Bronchial smooth muscle cell (primary cell): ENCODE data around the gene IGSF8. TPM values are rescaled to one million over a fixed set of nuclear protein-coding genes. Genes with fewer than 3 reads are reported as not detected.

Source experiments
- total RNA-seq: library from RNA; depleted of rRNA; stranded (reverse); fragments of >200 nt; gene quantifications from 2 replicates; pipeline ENCODE4 v1.2.1, GENCODE V29; 2014

IGSF8 gene
- total RNA-seq, result 12.8 and 15.1 TPM in 2 replicates

GRCh38 chr1:160097911-160098851 lies at the start of gene IGSF8:
Gene IGSF8 (minus strand): TSS chr1:160098619. CDS start chr1:160098472, 147 bp downstream.

GRCh38 chr1:160115545-160116282 lies 17.3 kb upstream of the IGSF8 start, which contains the start of gene ATP1A2:
Gene ATP1A2 (plus strand): TSS chr1:160115759. CDS start chr1:160115862, 103 bp downstream.

GRCh38 chr1:160081261-160081936 lies 17.0 kb downstream of the IGSF8 start, which contains the start of gene KCNJ9:
Gene KCNJ9 (plus strand): TSS chr1:160081538. CDS start chr1:160084031, 2,493 bp downstream.

GRCh38 chr1:160069460-160070231 lies 28.8 kb downstream of the IGSF8 start, which contains the start of gene KCNJ10:
Gene KCNJ10 (minus strand): TSS chr1:160070160. CDS start chr1:160042532, 27,628 bp downstream.

Other genes with a start within 250 kb of the IGSF8 start
- gene VSIG8, start 236.0 kb downstream of the IGSF8 start, total RNA-seq, result under 0.01 TPM in 2 replicates
- 0.79 and 1.0 TPM in 2 replicates for gene CFAP45, start 198.5 kb downstream of the IGSF8 start, total RNA-seq
- gene TAGLN2, start 173.1 kb downstream of the IGSF8 start, total RNA-seq, result 221 and 355 TPM in 2 replicates
- gene IGSF9, start 153.0 kb downstream of the IGSF8 start, total RNA-seq, result 0.09 TPM in 1 of 2 replicates, not detected in the other
- not detected in 2 replicates for gene SLAMF9, start 144.4 kb downstream of the IGSF8 start, total RNA-seq
- 2.8 and 3.2 TPM in 2 replicates for gene PIGM, start 66.6 kb downstream of the IGSF8 start, total RNA-seq
- gene KCNJ10, start 28.5 kb downstream of the IGSF8 start, total RNA-seq, result not detected in 2 replicates
- under 0.01 and 0.09 TPM in 2 replicates for gene KCNJ9, start 17.1 kb downstream of the IGSF8 start, total RNA-seq
- 0.16 and 0.60 TPM in 2 replicates for gene ATP1A2, start 17.1 kb upstream of the IGSF8 start, total RNA-seq
- gene ATP1A4, start 53.0 kb upstream of the IGSF8 start, total RNA-seq, result not detected in 2 replicates
- not detected in 2 replicates for gene CASQ1, start 92.0 kb upstream of the IGSF8 start, total RNA-seq
- gene PEA15, start 106.8 kb upstream of the IGSF8 start, total RNA-seq, result 38.8 and 50.3 TPM in 2 replicates
- gene DCAF8, start 163.9 kb upstream of the IGSF8 start, total RNA-seq, result 90.5 and 94.0 TPM in 2 replicates
- gene PEX19, start 186.5 kb upstream of the IGSF8 start, total RNA-seq, result 32.0 and 37.8 TPM in 2 replicates
- 286 and 334 TPM in 2 replicates for gene COPA, start 244.6 kb upstream of the IGSF8 start, total RNA-seq
- 55.2 and 63.5 TPM in 2 replicates for gene NCSTN, start 244.8 kb upstream of the IGSF8 start, total RNA-seq